Measurements from ENCODE around the gene MEF2D.

GRCh38 chr1:156547434-156547833 is 46.9 kb upstream of the MEF2D start:
- TF ChIP-seq, protein P1, sequence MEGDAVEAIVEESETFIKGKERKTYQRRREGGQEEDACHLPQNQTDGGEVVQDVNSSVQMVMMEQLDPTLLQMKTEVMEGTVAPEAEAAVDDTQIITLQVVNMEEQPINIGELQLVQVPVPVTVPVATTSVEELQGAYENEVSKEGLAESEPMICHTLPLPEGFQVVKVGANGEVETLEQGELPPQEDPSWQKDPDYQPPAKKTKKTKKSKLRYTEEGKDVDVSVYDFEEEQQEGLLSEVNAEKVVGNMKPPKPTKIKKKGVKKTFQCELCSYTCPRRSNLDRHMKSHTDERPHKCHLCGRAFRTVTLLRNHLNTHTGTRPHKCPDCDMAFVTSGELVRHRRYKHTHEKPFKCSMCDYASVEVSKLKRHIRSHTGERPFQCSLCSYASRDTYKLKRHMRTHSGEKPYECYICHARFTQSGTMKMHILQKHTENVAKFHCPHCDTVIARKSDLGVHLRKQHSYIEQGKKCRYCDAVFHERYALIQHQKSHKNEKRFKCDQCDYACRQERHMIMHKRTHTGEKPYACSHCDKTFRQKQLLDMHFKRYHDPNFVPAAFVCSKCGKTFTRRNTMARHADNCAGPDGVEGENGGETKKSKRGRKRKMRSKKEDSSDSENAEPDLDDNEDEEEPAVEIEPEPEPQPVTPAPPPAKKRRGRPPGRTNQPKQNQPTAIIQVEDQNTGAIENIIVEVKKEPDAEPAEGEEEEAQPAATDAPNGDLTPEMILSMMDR (IDR thresholded peaks at IDR 0.05; ENCODE audit: insufficient read depth, low read depth, low read length): no peak
- no peak for TF ChIP-seq EZH2 (IDR thresholded peaks at IDR 0.05; ENCODE audit: insufficient read depth, low read length)
